Ascending aorta (tissue), 2 donors: ENCODE measurements around the gene GTPBP1. TPM values are rescaled to one million over a fixed set of nuclear protein-coding genes. Genes with fewer than 3 reads are reported as not detected.
A peak's percentile ranks its signal among the peaks of the same experiment; 100 is the strongest.

Experiments
- DNase-seq, 2 donors: peaks; one replicate each; pipeline ENCODE4 v3.0.0-alpha.2; 2019; ENCODE audit warnings: low spot score in 2 of 2
- H3K27ac ChIP-seq, 2 donors: fragments of 200-600 bp; sonication (generic); one replicate each; pipeline ENCODE4 v1.5.1; 2016 to 2017; ENCODE audit warnings: mild to moderate bottlenecking in 1 of 2
- H3K27me3 ChIP-seq: fragments of 200-600 bp; sonication (generic); one replicate; pipeline ENCODE4 v1.5.1; 2017
- H3K36me3 ChIP-seq, 2 donors: fragments of 200-600 bp; sonication (generic); one replicate each; pipeline ENCODE4 v1.5.1; 2016
- H3K4me1 ChIP-seq, 2 donors: fragments of 200-600 bp; sonication (generic); one replicate each; pipeline ENCODE4 v1.5.1; 2016 to 2017; ENCODE audit warnings: mild to moderate bottlenecking in 1 of 2
- H3K4me3 ChIP-seq, 2 donors: fragments of 200-600 bp; sonication (generic); one replicate each; pipeline ENCODE4 v1.5.1; 2016 to 2017; ENCODE audit warnings: mild to moderate bottlenecking in 1 of 2
- H3K9me3 ChIP-seq, 2 donors: fragments of 200-600 bp; sonication (generic); one replicate each; pipeline ENCODE4 v1.5.1; 2016
- CTCF ChIP-seq, 3 experiments: fragments of 200-600 bp in 2 of 3; fragments of 450-650 bp in 1 of 3; sonication (generic) in 2 of 3; IDR thresholded peaks; one replicate each; pipeline ENCODE4 v1.5.1; 2016 to 2019; ENCODE audit warnings: antibody characterized with exemption in 3 of 3, mild to moderate bottlenecking in 1 of 3, moderate library complexity in 1 of 3
- intact Hi-C: fragments of 100-400 bp; cut with DNase I; formaldehyde crosslinking; loops from one replicate; pipeline ENCODE4 v1.15.1; 2023
- total RNA-seq: library from RNA; depleted of rRNA; stranded (reverse); fragments of >200 nt; gene quantifications from one replicate; pipeline ENCODE4 v1.1.0, GENCODE V29; 2016

Gene GTPBP1
- total RNA-seq, 1 donor from 2014 or later = 89.5 TPM

- no peak for TF ChIP-seq CTCF (IDR thresholded peaks at IDR 0.05)
- peak overlapping the region in 1 of 2 donors; percentile 98 for H3K27ac ChIP-seq
- peaks cover 16 to 48% of the 10 kb centered on the region in 2 donors for H3K4me1 ChIP-seq
- H3K9me3 ChIP-seq = no peaks in the 10 kb centered on the region
- intact Hi-C loops = no loop called here
- H3K36me3 ChIP-seq = peaks cover 0 to 19% of the 10 kb centered on the region in 2 donors
- DNase-seq = no peak
- no peak overlapping the region for H3K4me3 ChIP-seq
- H3K27me3 ChIP-seq = no peaks in the 10 kb centered on the region
These were observed 10.8 kb upstream of the GTPBP1 start for GRCh38 chr22:38694940-38695339.

DNA sequence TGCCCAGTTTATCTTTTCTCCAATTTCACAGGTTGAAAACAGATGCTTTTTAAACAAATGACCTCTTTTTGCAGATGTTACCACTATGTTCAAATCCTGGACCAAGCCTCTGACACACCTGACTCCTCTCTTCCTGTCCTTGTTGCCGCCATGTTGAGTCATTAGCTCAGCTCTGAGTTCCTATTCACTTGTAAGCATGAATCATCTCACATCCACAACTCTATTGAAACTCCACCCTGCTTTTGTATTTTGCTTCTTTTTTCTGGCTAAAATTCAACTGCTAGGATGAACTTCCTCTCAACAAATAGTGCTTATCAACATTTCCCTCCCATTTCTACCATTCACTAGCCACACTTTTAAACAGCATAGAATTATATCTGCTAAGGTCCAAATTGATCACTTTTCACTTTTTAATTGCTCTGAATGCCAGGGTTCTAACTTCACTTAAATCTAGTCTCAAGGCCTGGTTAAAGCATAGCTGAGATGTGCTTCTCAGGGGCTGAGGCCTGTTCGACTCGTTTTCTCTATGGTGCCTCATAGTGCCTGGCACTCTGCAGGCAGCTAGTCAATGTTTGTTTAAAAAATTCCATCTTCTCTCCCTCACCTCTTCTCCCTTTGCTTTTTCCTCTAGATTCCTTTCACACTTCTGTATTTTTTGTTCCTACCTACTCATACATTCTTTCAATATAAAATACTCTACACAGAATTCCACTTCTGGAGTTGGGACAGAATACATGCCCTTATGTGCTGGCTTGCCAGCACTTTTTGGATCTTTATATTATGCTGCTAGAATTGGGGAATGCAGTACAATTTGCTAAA lies 8.9 kb upstream of the GTPBP1 start:
- H3K27ac ChIP-seq = peak overlapping the region; percentile 94 to 98
- peaks cover 0 to 7% of the 10 kb centered on the region in 2 donors for H3K36me3 ChIP-seq
- H3K4me3 ChIP-seq = peak overlapping the region; percentile 15 to 78
- intact Hi-C loops = no loop called here
- H3K27me3 ChIP-seq = no peaks in the 10 kb centered on the region
- no peaks in the 10 kb centered on the region for H3K9me3 ChIP-seq
- no peak for DNase-seq
- no peak for TF ChIP-seq CTCF (IDR thresholded peaks at IDR 0.05)
- peaks cover 16 to 50% of the 10 kb centered on the region in 2 donors for H3K4me1 ChIP-seq

GRCh38 chr22:38697425-38698089 lies 8.2 kb upstream of the GTPBP1 start:
- Histone ChIP-seq H3K4me3 (peak overlapping the region; percentile 15 to 78), H3K9me3 (no peaks in the 10 kb centered on the region), H3K27me3 (no peaks in the 10 kb centered on the region), H3K27ac (peak overlapping the region; percentile 94 to 98), H3K36me3 (peaks cover 0 to 4% of the 10 kb centered on the region in 2 donors), H3K4me1 (peaks cover 16 to 50% of the 10 kb centered on the region in 2 donors)
- no peak for DNase-seq
- TF ChIP-seq CTCF (IDR thresholded peaks at IDR 0.05) = no peak
- intact Hi-C loops = no loop called here

GRCh38 chr22:38698407-38699094 lies 7.2 kb upstream of the GTPBP1 start:
- H3K9me3 ChIP-seq = no peaks in the 10 kb centered on the region
- peaks cover 16 to 48% of the 10 kb centered on the region in 2 donors for H3K4me1 ChIP-seq
- DNase-seq = no peak
- H3K27ac ChIP-seq = peak overlapping the region; percentile 94 to 98
- no peaks in the 10 kb centered on the region for H3K27me3 ChIP-seq
- no peak for TF ChIP-seq CTCF (IDR thresholded peaks at IDR 0.05)
- H3K36me3 ChIP-seq = peaks cover 0 to 4% of the 10 kb centered on the region in 2 donors
- intact Hi-C loops = no loop called here
- peak overlapping the region; percentile 70 to 78 for H3K4me3 ChIP-seq

DNA sequence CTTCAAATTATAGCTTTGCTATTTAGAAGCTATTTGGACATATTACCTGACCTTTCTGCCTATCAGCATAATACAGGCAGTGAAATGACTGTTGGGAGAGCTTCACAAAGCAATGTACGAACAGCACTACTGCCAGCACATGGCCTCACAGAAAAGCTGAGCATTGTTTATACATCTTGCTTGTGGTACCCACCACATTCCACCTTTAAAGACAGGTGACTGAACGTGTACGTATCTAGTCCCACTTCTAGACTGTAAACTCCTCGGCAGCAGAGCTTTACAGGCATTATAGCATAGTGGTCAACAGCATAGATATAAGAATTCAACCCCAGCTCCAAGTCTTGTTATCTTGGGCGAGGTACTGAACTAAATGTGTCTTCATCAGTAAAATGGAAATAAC lies 6.6 kb upstream of the GTPBP1 start:
- intact Hi-C loops = no loop called here

More for the DNA sequence above, 6.6 kb upstream of the GTPBP1 start:
- Histone ChIP-seq H3K4me1 (peaks cover 16 to 44% of the 10 kb centered on the region in 2 donors), H3K36me3 (peaks cover 0 to 4% of the 10 kb centered on the region in 2 donors), H3K9me3 (no peaks in the 10 kb centered on the region), H3K27ac (peak overlapping the region; percentile 94 to 98), H3K27me3 (no peaks in the 10 kb centered on the region), H3K4me3 (peak overlapping the region; percentile 70 to 78)
- no peak for TF ChIP-seq CTCF (IDR thresholded peaks at IDR 0.05)
- DNase-seq = no peak
